RWPE1 (cell line): Measurements from ENCODE around the gene AP5B1.

ENCODE experiments used
- CTCF ChIA-PET: fragments of 350-600 bp; sonication (Branson Sonifier 250); formaldehyde crosslinking; extraction: SDS; loops from one replicate; lab custom pipeline; 2021; lab: Yijun Ruan, JAX
- POLR2A ChIA-PET: fragments of 400-600 bp; formaldehyde crosslinking; extraction: SDS; loops from one replicate; lab custom pipeline; 2020; ENCODE audit warnings: antibody characterized with exemption; ENCODE audit not compliant: low non-redundant PET; lab: Yijun Ruan, JAX
- DNase-seq: peaks from one replicate; pipeline ENCODE4 v3.0.0; 2012; ENCODE audit warnings: low spot score
- H3K27ac ChIP-seq: fragments of 450-650 bp; 2 replicates; pipeline ENCODE4 v1.5.1; 2017
- CTCF ChIP-seq: fragments of 450-650 bp; conservative IDR thresholded peaks from 2 replicates; pipeline ENCODE4 v1.5.1; 2017; ENCODE audit warnings: low read depth, mild to moderate bottlenecking

The AP5B1 gene

GRCh38 chr11:65803797-65804492, 23.2 kb upstream of the AP5B1 start:
- no peak overlapping the region for H3K27ac ChIP-seq
- TF ChIP-seq CTCF: no peak
- no peak for DNase-seq
- CTCF ChIA-PET: interaction anchor here (0.6 to 1.9 kb wide), 2 partner anchors 20 to 24 kb away, joined by 3 to 13 read pairs; no protein-coding TSS in a partner anchor
- POLR2A ChIA-PET: no interaction called here

- DNase-seq: no peak
- no peak for TF ChIP-seq CTCF
- POLR2A ChIA-PET: no interaction called here
- no peak overlapping the region for H3K27ac ChIP-seq
- CTCF ChIA-PET: interaction anchor here (0.6 to 1.9 kb wide), 2 partner anchors 23 to 251 kb away, joined by 3 to 13 read pairs; no protein-coding TSS in a partner anchor
Measured at GRCh38 chr11:65802841-65803240, 22.1 kb upstream of the AP5B1 start.

- ChIA-PET POLR2A (interaction anchor here (0.6 kb wide), 1 partner anchor 9 kb away, joined by 3 read pairs; no protein-coding TSS in a partner anchor), CTCF (no interaction called here)
- H3K27ac ChIP-seq: no peak overlapping the region
- TF ChIP-seq CTCF: no peak
- DNase-seq: no peak
Measured at GRCh38 chr11:65801153-65801987, 20.6 kb upstream of the AP5B1 start.

GRCh38 chr11:65798882-65799281, 18.1 kb upstream of the AP5B1 start:
- H3K27ac ChIP-seq: no peak overlapping the region
- CTCF ChIA-PET: interaction anchor here (0.6 to 0.9 kb wide), 2 partner anchors 19 to 28 kb away, joined by 3 read pairs; no protein-coding TSS in a partner anchor
- POLR2A ChIA-PET: no interaction called here
- TF ChIP-seq CTCF: no peak
- no peak for DNase-seq

GRCh38 chr11:65797711-65798110, 16.9 kb upstream of the AP5B1 start:
- H3K27ac ChIP-seq: no peak overlapping the region
- no peak for DNase-seq
- CTCF ChIA-PET: interaction anchor here (0.6 to 1.8 kb wide), 2 partner anchors 18 to 21 kb away, joined by 3 to 6 read pairs; no protein-coding TSS in a partner anchor
- POLR2A ChIA-PET: no interaction called here
- TF ChIP-seq CTCF: no peak
